GM21737 (cell line): Measurements from ENCODE around the gene KNL1.
A peak's percentile ranks its signal among the peaks of the same experiment; 100 is the strongest.
"Not testable (repeated sequence)": the region's sequence is repeated elsewhere in the genome, so short reads cannot be mapped to it uniquely, and the experiment has no call there.

Source experiments
- ATAC-seq: cut with Tn5 transposase; IDR thresholded peaks from one replicate; pipeline ENCODE4 v1.9.1; 2021; ENCODE audit warnings: mild to moderate bottlenecking, moderate library complexity; ENCODE audit not compliant: unreplicated experiment

The KNL1 gene

GRCh38 chr15:40664909-40665308 lies 70.9 kb downstream of the KNL1 start:
- ATAC-seq, result no peak

GRCh38 chr15:40676290-40676689 lies 82.2 kb downstream of the KNL1 start:
- not testable (repeated sequence) for ATAC-seq

GRCh38 chr15:40676906-40677305 lies 82.9 kb downstream of the KNL1 start:
- ATAC-seq, result not testable (repeated sequence)

GRCh38 chr15:40680151-40680550 lies 86.1 kb downstream of the KNL1 start:
- no peak for ATAC-seq

- ATAC-seq, result not testable (repeated sequence)
Measured at GRCh38 chr15:40680959-40681358, 86.9 kb downstream of the KNL1 start.

- ATAC-seq, result no peak
Measured at GRCh38 chr15:40684381-40684780, 90.3 kb downstream of the KNL1 start.

GRCh38 chr15:40685376-40685775 lies 91.3 kb downstream of the KNL1 start:
- no peak for ATAC-seq

GRCh38 chr15:40688932-40689799 lies 95.1 kb downstream of the KNL1 start:
- ATAC-seq, result no peak

GRCh38 chr15:40691737-40692136 lies 97.7 kb downstream of the KNL1 start:
- no peak for ATAC-seq

GRCh38 chr15:40693904-40694687 lies 100.0 kb downstream of the KNL1 start:
- peak; percentile 3 for ATAC-seq

- ATAC-seq, result peak; percentile 80
Measured at GRCh38 chr15:40694688-40695468, 100.8 kb downstream of the KNL1 start, which contains the start of gene RAD51. TSS of gene RAD51 (plus strand) at chr15:40695174. CDS start at chr15:40698759, 3,585 bp downstream.

GRCh38 chr15:40695469-40695890 lies 101.4 kb downstream of the KNL1 start:
- peak; percentile 37 for ATAC-seq

- ATAC-seq, result no peak
Measured at GRCh38 chr15:40696228-40696627, 102.2 kb downstream of the KNL1 start.

- no peak for ATAC-seq
Measured at GRCh38 chr15:40697916-40698315, 103.9 kb downstream of the KNL1 start.

GRCh38 chr15:40702077-40702476 lies 108.0 kb downstream of the KNL1 start:
- no peak for ATAC-seq

- no peak for ATAC-seq
Measured at GRCh38 chr15:40706121-40706520, 112.1 kb downstream of the KNL1 start.
